Upper lobe of right lung (tissue), 1 donor: Measurements from ENCODE around the gene EGF. TPM values are rescaled to one million over a fixed set of nuclear protein-coding genes. Genes with fewer than 3 reads are reported as not detected.
"Not testable (repeated sequence)": the region's sequence is repeated elsewhere in the genome, so short reads cannot be mapped to it uniquely, and the experiment has no call there.

Experiments used
- ATAC-seq: fragments of 200-7000 bp; cut with Tn5 transposase; one replicate; pipeline ENCODE4 v1.9.1; 2020; ENCODE audit warnings: mild to moderate bottlenecking, moderate library complexity
- DNase-seq: peaks from one replicate; pipeline ENCODE4 v3.0.0-alpha.2; 2020
- H3K27ac ChIP-seq: fragments of 200-600 bp; one replicate; pipeline ENCODE4 v1.8.0; 2022
- H3K27me3 ChIP-seq: fragments of 200-600 bp; one replicate; pipeline ENCODE4 v1.8.0; 2022; ENCODE audit warnings: mild to moderate bottlenecking
- H3K36me3 ChIP-seq: fragments of 200-600 bp; one replicate; pipeline ENCODE4 v1.8.0; 2022
- H3K4me1 ChIP-seq: fragments of 200-600 bp; one replicate; pipeline ENCODE4 v1.8.0; 2022
- H3K4me3 ChIP-seq: fragments of 200-600 bp; one replicate; pipeline ENCODE4 v1.8.0; 2022; ENCODE audit warnings: mild to moderate bottlenecking
- H3K9me3 ChIP-seq: fragments of 200-600 bp; one replicate; pipeline ENCODE4 v1.8.0; 2022
- intact Hi-C: fragments of 100-400 bp; cut with DNase I; formaldehyde crosslinking; loops from one replicate; pipeline ENCODE4 v1.11.0; 2022
- total RNA-seq: library from RNA; stranded (reverse); fragmentation: NEBNext Ultra II Directional; extraction: Animal tissue kit (Norgen Biotek cat#: 25700); gene quantifications from one replicate; pipeline ENCODE4 v1.2.1, GENCODE V29; 2021
- TF ChIP-seq, protein P1 (sequence below): fragments of 200-600 bp; IDR thresholded peaks from one replicate; pipeline ENCODE4 v1.8.0; 2022; ENCODE audit warnings: antibody characterized with exemption
- donor health status: DM: no; HTN: yes; CAD: no; lungs with severe emphysema.

EGF gene
- total RNA-seq, 1 donor from 2014 or later, result 2.4 TPM

DNA sequence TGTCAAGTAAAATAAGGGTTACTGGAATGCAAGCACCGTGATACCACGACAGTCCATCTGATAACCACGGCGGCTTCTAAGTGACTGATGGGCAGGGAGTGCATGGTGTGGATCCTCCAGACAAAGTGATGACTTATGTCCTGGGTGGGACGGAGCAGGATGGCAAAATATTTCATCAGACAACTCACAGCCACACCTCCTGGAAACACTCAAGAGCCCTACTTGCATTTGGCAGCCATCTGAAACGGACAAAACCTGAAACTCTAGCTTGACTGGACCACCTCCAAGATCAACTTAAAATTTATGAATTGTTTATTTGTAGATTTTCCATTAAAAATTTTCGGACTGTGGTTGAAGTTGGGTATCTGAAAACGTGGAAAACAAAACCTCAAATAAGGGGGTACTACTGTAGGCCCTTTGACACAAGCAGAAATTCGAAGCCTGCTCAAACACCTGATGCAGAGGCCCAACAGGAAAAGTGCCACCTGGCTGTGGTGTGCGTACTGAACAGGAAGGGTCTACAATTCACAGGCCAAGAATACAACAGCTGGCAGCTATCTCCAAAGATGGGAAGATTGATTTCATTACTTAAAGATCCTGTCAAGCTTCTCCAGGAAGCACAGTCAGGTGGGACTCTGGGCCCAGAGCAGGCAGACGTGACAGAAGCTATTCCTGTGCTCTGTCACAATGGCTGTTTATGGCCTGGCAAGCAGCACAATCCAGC, 38.7 kb upstream of the EGF start:
- intact Hi-C loops, result no loop called here
- H3K4me1 ChIP-seq, result no peaks in the 10 kb centered on the region
- H3K9me3 ChIP-seq, result no peaks in the 10 kb centered on the region
- H3K36me3 ChIP-seq, result no peaks in the 10 kb centered on the region
- ATAC-seq (no peak), DNase-seq (no peak)
- H3K27ac ChIP-seq, result no peak overlapping the region
- no peaks in the 10 kb centered on the region for H3K27me3 ChIP-seq
- no peak overlapping the region for H3K4me3 ChIP-seq
- TF ChIP-seq, protein P1, sequence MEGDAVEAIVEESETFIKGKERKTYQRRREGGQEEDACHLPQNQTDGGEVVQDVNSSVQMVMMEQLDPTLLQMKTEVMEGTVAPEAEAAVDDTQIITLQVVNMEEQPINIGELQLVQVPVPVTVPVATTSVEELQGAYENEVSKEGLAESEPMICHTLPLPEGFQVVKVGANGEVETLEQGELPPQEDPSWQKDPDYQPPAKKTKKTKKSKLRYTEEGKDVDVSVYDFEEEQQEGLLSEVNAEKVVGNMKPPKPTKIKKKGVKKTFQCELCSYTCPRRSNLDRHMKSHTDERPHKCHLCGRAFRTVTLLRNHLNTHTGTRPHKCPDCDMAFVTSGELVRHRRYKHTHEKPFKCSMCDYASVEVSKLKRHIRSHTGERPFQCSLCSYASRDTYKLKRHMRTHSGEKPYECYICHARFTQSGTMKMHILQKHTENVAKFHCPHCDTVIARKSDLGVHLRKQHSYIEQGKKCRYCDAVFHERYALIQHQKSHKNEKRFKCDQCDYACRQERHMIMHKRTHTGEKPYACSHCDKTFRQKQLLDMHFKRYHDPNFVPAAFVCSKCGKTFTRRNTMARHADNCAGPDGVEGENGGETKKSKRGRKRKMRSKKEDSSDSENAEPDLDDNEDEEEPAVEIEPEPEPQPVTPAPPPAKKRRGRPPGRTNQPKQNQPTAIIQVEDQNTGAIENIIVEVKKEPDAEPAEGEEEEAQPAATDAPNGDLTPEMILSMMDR, result no peak

DNA sequence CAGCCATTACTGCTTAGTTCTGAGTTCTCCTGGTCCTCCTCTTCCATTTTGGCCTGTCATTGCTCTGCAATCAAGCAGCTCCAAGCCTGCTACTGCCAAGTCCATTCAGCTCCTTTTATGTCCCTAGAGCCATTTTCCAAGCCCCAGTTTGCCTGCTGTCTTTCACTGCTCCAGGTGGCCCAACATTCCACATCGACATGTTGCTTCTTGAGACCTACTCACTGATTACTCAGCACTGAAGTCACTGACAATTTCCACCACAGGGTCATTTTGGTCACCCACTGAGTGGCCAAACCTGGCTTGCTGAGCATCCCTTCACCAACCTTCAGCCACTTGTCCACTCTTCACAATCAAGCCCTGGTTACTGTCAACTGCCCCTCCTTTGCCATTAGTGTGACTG, 37.6 kb upstream of the EGF start:
- Histone ChIP-seq H3K36me3 (no peaks in the 10 kb centered on the region), H3K4me1 (no peaks in the 10 kb centered on the region), H3K4me3 (no peak overlapping the region), H3K27me3 (no peaks in the 10 kb centered on the region), H3K9me3 (no peaks in the 10 kb centered on the region), H3K27ac (no peak overlapping the region)
- DNase-seq (no peak), ATAC-seq (no peak)
- TF ChIP-seq, protein P1, result no peak
- intact Hi-C loops, result no loop called here

- ATAC-seq, H3K4me3 ChIP-seq, intact Hi-C loops, H3K36me3 ChIP-seq, H3K27ac ChIP-seq, H3K4me1 ChIP-seq, H3K27me3 ChIP-seq, H3K9me3 ChIP-seq, DNase-seq: not testable (repeated sequence)
These were observed 37.1 kb upstream of the EGF start for GRCh38 chr4:109875553-109875952.

- H3K36me3 ChIP-seq, result no peaks in the 10 kb centered on the region
- no peaks in the 10 kb centered on the region for H3K27me3 ChIP-seq
- H3K4me3 ChIP-seq, result no peak overlapping the region
- DNase-seq (no peak), ATAC-seq (no peak)
- no peaks in the 10 kb centered on the region for H3K9me3 ChIP-seq
- TF ChIP-seq, protein P1, result no peak
- H3K27ac ChIP-seq, result no peak overlapping the region
- no peaks in the 10 kb centered on the region for H3K4me1 ChIP-seq
- intact Hi-C loops, result no loop called here
These were observed 35.9 kb upstream of the EGF start for GRCh38 chr4:109876634-109877265.

GRCh38 chr4:109877400-109877799, 35.3 kb upstream of the EGF start:
- Histone ChIP-seq H3K36me3 (no peaks in the 10 kb centered on the region), H3K27ac (no peak overlapping the region), H3K4me3 (no peak overlapping the region), H3K4me1 (no peaks in the 10 kb centered on the region), H3K27me3 (no peaks in the 10 kb centered on the region), H3K9me3 (no peaks in the 10 kb centered on the region)
- DNase-seq, result no peak
- TF ChIP-seq, protein P1, result no peak
- intact Hi-C loops, result no loop called here
- ATAC-seq, result no peak

- no peaks in the 10 kb centered on the region for H3K4me1 ChIP-seq
- H3K36me3 ChIP-seq, result no peaks in the 10 kb centered on the region
- TF ChIP-seq, protein P1, result no peak
- no peak for DNase-seq
- no peaks in the 10 kb centered on the region for H3K9me3 ChIP-seq
- H3K27ac ChIP-seq, result no peak overlapping the region
- no peak for ATAC-seq
- no peaks in the 10 kb centered on the region for H3K27me3 ChIP-seq
- intact Hi-C loops, result no loop called here
- H3K4me3 ChIP-seq, result no peak overlapping the region
These were observed 34.3 kb upstream of the EGF start for GRCh38 chr4:109878355-109878754.
